Forelimb muscle (tissue), 1 donor: ENCODE data around the gene OR51L1. TPM values are rescaled to one million over a fixed set of nuclear protein-coding genes. Genes with fewer than 3 reads are reported as not detected.

Experiments
- DNase-seq: peaks from one replicate; pipeline ENCODE4 v3.0.0-alpha.2; 2013; ENCODE audit warnings: low read depth
- polyA plus RNA-seq: library from polyadenylated mRNA; unstranded; fragments of 120-200 nt; gene quantifications from one replicate; pipeline ENCODE4 v1.2.1, GENCODE V29; 2013; ENCODE audit not compliant: insufficient read length

Gene OR51L1
- polyA plus RNA-seq, 1 donor, result 0.06 TPM

DNA sequence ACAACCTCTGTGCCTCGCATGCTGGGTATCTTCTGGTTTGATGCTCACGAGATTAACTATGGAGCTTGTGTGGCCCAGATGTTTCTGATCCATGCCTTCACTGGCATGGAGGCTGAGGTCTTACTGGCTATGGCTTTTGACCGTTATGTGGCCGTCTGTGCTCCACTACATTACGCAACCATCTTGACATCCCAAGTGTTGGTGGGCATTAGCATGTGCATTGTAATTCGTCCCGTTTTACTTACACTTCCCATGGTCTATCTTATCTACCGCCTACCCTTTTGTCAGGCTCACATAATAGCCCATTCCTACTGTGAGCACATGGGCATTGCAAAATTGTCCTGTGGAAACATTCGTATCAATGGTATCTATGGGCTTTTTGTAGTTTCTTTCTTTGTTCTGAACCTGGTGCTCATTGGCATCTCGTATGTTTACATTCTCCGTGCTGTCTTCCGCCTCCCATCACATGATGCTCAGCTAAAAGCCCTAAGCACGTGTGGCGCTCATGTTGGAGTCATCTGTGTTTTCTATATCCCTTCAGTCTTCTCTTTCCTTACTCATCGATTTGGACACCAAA lies 52.2 kb downstream of the OR51L1 start:
- DNase-seq, result no peak

Other genes with a start within 250 kb of the OR51L1 start
- not detected for gene OR51F1, start 224.9 kb upstream of the OR51L1 start, polyA plus RNA-seq
- gene OR52R1, start 190.5 kb upstream of the OR51L1 start, polyA plus RNA-seq, result not detected
- gene OR51F2, start 173.5 kb upstream of the OR51L1 start, polyA plus RNA-seq, result not detected
- not detected for gene OR51S1, start 145.6 kb upstream of the OR51L1 start, polyA plus RNA-seq
- gene OR51T1, start 113.0 kb upstream of the OR51L1 start, polyA plus RNA-seq, result not detected
- gene OR51A7, start 91.1 kb upstream of the OR51L1 start, polyA plus RNA-seq, result not detected
- gene OR51G2, start 75.5 kb upstream of the OR51L1 start, polyA plus RNA-seq, result not detected
- gene OR51G1, start 70.5 kb upstream of the OR51L1 start, polyA plus RNA-seq, result not detected
- gene OR51A4, start 47.2 kb upstream of the OR51L1 start, polyA plus RNA-seq, result not detected
- not detected for gene OR51A2, start 39.1 kb upstream of the OR51L1 start, polyA plus RNA-seq
- not detected for gene OR52J3, start 51.7 kb downstream of the OR51L1 start, polyA plus RNA-seq
- gene OR52E2, start 64.8 kb downstream of the OR51L1 start, polyA plus RNA-seq, result not detected
- gene OR52E1, start 74.7 kb downstream of the OR51L1 start, polyA plus RNA-seq, result not detected
- not detected for gene OR52A5, start 143.5 kb downstream of the OR51L1 start, polyA plus RNA-seq
- gene OR52A1, start 159.9 kb downstream of the OR51L1 start, polyA plus RNA-seq, result 0.03 TPM
- gene OR51V1, start 205.8 kb downstream of the OR51L1 start, polyA plus RNA-seq, result not detected
- gene HBB, start 232.2 kb downstream of the OR51L1 start, polyA plus RNA-seq, result 273 TPM
- gene HBD, start 239.6 kb downstream of the OR51L1 start, polyA plus RNA-seq, result not detected